ENCODE results near the gene UBE2J1. TPM values are rescaled to one million over a fixed set of nuclear protein-coding genes. Genes with fewer than 3 reads are reported as not detected.

UBE2J1 gene
- total and polyA plus RNA-seq, 10 of the 15 experiments (the other 5 are each of a cell fraction or from before 2014, with no cell fraction given) = 48.7 to 131 (median 90.0) TPM

DNA sequence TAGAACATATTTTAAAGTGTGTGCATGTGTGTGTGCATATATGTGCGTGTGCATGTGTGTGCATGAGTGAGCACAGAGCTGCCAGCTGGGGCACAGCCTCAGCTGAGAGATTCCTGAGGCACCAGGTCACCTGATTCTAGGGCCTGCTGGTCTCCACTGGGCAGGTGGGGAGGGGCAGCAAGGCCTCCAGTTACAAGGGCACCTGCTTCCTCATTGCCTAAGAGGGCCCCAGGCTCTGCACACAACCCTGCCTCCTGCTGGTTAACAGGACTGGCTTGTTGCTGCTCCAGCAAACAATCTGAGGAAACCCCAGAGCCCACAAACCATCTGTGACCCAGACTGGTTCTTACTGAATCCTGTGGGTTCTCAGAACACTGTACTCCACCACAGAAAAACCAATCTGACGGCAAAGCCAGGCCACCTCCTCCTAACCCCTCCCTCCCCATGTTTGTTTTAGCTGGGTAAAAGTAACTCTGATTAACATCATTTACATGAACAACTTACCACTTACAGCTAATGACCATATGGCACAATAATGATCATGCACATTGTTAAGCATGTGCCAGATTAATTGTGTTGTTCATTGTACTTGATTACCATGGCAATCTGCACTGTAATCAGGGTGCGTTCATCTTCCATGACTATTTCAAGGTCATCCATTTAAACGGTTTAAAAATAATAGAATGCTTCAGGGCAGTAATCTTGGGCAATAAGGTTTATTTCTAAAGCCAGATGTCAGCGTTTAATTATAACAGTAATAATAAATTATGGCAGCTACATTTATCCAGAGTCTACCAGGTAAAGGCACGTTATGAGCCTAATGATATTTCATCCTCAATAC is 23.1 kb upstream of the UBE2J1 start (continued):
- TF ChIP-seq, protein P1, sequence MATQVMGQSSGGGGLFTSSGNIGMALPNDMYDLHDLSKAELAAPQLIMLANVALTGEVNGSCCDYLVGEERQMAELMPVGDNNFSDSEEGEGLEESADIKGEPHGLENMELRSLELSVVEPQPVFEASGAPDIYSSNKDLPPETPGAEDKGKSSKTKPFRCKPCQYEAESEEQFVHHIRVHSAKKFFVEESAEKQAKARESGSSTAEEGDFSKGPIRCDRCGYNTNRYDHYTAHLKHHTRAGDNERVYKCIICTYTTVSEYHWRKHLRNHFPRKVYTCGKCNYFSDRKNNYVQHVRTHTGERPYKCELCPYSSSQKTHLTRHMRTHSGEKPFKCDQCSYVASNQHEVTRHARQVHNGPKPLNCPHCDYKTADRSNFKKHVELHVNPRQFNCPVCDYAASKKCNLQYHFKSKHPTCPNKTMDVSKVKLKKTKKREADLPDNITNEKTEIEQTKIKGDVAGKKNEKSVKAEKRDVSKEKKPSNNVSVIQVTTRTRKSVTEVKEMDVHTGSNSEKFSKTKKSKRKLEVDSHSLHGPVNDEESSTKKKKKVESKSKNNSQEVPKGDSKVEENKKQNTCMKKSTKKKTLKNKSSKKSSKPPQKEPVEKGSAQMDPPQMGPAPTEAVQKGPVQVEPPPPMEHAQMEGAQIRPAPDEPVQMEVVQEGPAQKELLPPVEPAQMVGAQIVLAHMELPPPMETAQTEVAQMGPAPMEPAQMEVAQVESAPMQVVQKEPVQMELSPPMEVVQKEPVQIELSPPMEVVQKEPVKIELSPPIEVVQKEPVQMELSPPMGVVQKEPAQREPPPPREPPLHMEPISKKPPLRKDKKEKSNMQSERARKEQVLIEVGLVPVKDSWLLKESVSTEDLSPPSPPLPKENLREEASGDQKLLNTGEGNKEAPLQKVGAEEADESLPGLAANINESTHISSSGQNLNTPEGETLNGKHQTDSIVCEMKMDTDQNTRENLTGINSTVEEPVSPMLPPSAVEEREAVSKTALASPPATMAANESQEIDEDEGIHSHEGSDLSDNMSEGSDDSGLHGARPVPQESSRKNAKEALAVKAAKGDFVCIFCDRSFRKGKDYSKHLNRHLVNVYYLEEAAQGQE (IDR thresholded peaks at IDR 0.05; ENCODE audit: low read depth, low read length) = no peak
- TF ChIP-seq FOXM1 (IDR thresholded peaks at IDR 0.05; ENCODE audit: low read depth, low read length) (peak; percentile 55; the same call in 1 of the 2 replicates), BHLHE40 (IDR thresholded peaks at IDR 0.05; ENCODE audit: borderline replicate concordance in 1 of 2, low read depth in 2 of 2, low read length in 1 of 2) (peak; percentile 42 to 58; a peak in 1 of 4 replicates), JUNB (IDR thresholded peaks at IDR 0.05) (no peak), PAX8 (IDR thresholded peaks at IDR 0.05) (no peak), CHD2 (IDR thresholded peaks at IDR 0.05; ENCODE audit: borderline replicate concordance, low read depth, low read length) (0 out of 2 replicates have a peak, but pooled peaks have one; percentile 33), NR2C2 (IDR thresholded peaks at IDR 0.05; ENCODE audit: borderline replicate concordance, control insufficient read depth, insufficient read length, low read depth) (no peak), RBBP5 (conservative IDR thresholded peaks at IDR 0.05) (no peak), EP300 (IDR thresholded peaks at IDR 0.05; ENCODE audit: borderline replicate concordance in 1 of 2, control insufficient read depth in 1 of 2, low read depth in 2 of 2, low read length in 2 of 2) (peak; percentile 23 to 72; a peak in 3 of 4 replicates), RCOR1 (conservative IDR thresholded peaks at IDR 0.05; ENCODE audit: low read depth, low read length) (no peak), CHD1 (IDR thresholded peaks at IDR 0.05; ENCODE audit: low read depth, low read length) (no peak), NRF1 (conservative IDR thresholded peaks at IDR 0.05; ENCODE audit: low read depth, low read length) (no peak), KDM1A (IDR thresholded peaks at IDR 0.05; ENCODE audit: borderline replicate concordance) (no peak), YY1 (IDR thresholded peaks at IDR 0.05; ENCODE audit: low read depth, low read length) (0 out of 2 replicates have a peak, but pooled peaks have one; percentile 48), ESRRA (IDR thresholded peaks at IDR 0.05; ENCODE audit: low read length) (no peak), WRNIP1 (IDR thresholded peaks at IDR 0.05; ENCODE audit: borderline replicate concordance, low read depth, low read length) (no peak), BACH1 (IDR thresholded peaks at IDR 0.05; ENCODE audit: borderline replicate concordance) (no peak), MEF2A (IDR thresholded peaks at IDR 0.05; ENCODE audit: insufficient read depth, low read depth, low read length) (peak; percentile 60; the same call in 1 of the 2 replicates), STAT1 (conservative IDR thresholded peaks at IDR 0.05) (no peak), SUZ12 (IDR thresholded peaks at IDR 0.05; ENCODE audit: unreplicated experiment) (no peak), NFIC (IDR thresholded peaks at IDR 0.05; ENCODE audit: low read depth, low read length) (peak; percentile 51; the same call in 1 of the 2 replicates)
- TF ChIP-seq, protein P2, sequence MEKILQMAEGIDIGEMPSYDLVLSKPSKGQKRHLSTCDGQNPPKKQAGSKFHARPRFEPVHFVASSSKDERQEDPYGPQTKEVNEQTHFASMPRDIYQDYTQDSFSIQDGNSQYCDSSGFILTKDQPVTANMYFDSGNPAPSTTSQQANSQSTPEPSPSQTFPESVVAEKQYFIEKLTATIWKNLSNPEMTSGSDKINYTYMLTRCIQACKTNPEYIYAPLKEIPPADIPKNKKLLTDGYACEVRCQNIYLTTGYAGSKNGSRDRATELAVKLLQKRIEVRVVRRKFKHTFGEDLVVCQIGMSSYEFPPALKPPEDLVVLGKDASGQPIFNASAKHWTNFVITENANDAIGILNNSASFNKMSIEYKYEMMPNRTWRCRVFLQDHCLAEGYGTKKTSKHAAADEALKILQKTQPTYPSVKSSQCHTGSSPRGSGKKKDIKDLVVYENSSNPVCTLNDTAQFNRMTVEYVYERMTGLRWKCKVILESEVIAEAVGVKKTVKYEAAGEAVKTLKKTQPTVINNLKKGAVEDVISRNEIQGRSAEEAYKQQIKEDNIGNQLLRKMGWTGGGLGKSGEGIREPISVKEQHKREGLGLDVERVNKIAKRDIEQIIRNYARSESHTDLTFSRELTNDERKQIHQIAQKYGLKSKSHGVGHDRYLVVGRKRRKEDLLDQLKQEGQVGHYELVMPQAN (conservative IDR thresholded peaks at IDR 0.05) = no peak
- TF ChIP-seq, protein P3, sequence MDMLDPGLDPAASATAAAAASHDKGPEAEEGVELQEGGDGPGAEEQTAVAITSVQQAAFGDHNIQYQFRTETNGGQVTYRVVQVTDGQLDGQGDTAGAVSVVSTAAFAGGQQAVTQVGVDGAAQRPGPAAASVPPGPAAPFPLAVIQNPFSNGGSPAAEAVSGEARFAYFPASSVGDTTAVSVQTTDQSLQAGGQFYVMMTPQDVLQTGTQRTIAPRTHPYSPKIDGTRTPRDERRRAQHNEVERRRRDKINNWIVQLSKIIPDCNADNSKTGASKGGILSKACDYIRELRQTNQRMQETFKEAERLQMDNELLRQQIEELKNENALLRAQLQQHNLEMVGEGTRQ (IDR thresholded peaks at IDR 0.05; ENCODE audit: borderline replicate concordance, low read depth, low read length) = no peak; the same call in 1 of the 2 replicates
